AG08395 (cell line): ENCODE data around the gene TMEM175.
A peak's percentile ranks its signal among the peaks of the same experiment; 100 is the strongest.

Source experiments
- DNase-seq: peaks from one replicate; pipeline ENCODE4 v3.0.0; 2012; ENCODE audit warnings: mixed read lengths, low spot score

Gene TMEM175, protein sequence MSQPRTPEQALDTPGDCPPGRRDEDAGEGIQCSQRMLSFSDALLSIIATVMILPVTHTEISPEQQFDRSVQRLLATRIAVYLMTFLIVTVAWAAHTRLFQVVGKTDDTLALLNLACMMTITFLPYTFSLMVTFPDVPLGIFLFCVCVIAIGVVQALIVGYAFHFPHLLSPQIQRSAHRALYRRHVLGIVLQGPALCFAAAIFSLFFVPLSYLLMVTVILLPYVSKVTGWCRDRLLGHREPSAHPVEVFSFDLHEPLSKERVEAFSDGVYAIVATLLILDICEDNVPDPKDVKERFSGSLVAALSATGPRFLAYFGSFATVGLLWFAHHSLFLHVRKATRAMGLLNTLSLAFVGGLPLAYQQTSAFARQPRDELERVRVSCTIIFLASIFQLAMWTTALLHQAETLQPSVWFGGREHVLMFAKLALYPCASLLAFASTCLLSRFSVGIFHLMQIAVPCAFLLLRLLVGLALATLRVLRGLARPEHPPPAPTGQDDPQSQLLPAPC

GRCh38 chr4:931960-932712, at the start of gene TMEM175, which contains the start of gene GAK:
TSS of gene TMEM175 (plus strand) at chr4:932460. CDS start at chr4:947740, 15,280 bp downstream.
TSS of gene GAK (minus strand) at chr4:932316. CDS start at chr4:932187, 129 bp downstream.
- peak; percentile 100 for DNase-seq

DNA sequence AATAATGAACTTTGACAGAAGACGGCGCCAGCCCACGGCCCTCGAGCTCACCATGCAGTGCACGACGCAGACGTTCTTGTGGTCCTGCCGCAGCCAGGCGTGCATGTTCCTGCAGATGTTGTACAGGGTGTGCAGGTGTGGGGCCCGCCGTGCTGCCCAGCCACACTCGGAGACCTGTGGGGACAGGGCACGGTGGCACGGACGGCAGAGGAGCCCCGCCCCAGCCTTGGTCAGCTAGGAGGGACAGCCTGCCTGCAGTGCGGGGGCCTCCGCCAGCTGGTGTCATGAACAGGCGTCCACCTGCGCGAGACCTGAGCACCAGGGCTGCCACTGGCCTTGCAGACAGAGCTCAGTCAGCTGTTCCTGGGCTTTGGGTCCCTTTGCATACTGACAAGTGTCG, 49.6 kb upstream of the TMEM175 start:
- no peak for DNase-seq

DNA sequence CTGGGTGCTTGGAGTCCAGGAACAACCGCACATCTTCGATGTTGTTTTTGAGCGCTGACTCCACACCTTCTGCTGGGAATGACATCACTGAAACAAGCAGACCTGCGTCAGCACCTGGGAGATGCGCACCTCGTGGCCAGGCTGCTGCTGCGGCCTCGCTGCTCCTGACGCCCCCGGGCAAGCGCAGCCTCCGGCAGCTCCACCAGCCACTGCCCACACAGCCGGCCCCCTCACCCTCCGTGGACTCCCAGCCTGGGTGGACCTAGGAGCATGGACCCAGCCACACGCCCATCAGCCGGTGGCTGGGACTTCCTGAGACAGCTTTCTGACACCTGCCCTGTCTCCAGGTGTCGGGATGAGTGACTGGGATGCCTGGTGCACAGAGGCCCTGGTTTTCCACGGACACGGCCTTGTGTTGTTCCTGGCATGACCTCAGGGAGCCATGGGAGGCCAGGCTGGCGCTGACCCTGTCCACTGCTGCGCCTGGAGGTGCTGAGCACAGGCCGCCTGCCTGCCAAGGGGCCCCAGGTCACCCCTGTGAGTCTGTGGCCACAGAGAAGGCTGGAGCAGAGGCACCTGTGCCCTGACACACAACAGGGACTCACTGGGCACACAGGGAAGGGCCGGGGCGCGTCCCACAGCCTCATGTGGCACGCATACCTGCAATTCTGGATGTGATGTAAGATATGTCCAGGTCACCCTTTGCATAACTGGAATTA, 48.7 kb upstream of the TMEM175 start:
- DNase-seq: no peak

DNA sequence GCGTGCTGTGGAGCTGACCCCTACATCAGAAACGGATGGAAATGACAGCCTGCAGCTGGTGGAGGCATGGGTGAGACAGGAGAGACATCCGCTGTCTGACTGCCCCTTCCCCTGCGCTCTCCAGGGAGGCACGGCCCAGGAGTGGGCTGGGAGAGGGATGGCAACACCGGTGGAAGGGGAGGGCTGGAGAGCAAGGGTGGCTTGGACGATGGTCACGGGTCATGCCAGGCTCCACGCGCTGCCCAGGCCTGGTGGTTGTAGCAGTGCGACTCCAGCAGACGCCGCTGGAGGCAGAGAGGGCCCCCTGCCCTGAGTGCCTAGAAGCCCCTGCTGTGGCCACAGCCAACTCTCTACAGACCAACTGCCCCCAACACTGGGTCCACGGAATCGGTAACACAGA, 48.0 kb upstream of the TMEM175 start:
- DNase-seq: no peak

DNA sequence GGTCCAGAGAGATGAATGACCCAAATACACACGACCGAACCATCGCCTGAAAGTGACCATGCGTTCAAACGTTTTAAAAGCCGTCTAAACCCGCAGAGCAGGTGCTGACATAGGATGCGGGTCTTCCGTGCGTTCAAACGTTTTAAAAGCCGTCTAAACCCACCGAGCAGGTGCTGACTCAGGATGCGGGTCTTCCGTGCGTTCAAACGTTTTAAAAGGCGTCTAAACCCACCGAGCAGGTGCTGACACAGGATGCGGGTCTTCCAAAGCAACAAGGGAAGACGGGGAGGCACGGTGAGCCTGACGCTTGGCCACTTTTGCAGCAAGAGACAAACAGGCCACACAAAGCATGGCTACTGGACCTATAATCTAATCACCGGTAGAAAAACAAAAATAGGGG, 47.4 kb upstream of the TMEM175 start:
- no peak for DNase-seq

DNA sequence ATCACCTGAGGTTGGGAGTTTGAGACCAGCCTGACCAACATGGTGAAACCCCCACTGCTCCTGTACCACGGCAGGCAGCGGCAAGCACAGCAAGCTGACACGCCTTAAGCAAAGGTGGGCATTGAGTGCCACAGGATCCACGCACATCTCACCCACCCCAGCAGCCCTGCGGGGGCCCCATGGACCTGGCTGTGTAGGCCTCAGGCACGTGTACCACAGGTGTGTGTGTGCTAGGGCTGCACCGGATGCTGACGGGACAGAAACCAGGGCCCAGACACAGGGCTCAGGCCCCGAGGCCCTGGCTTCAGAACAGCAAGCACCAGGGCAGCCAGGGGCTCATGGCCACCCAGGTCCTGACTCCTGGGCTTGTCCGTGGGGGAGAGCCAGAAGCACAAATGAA, 46.9 kb upstream of the TMEM175 start:
- DNase-seq: no peak

- no peak for DNase-seq
Observed at GRCh38 chr4:886244-886643, 46.0 kb upstream of the TMEM175 start.

DNA sequence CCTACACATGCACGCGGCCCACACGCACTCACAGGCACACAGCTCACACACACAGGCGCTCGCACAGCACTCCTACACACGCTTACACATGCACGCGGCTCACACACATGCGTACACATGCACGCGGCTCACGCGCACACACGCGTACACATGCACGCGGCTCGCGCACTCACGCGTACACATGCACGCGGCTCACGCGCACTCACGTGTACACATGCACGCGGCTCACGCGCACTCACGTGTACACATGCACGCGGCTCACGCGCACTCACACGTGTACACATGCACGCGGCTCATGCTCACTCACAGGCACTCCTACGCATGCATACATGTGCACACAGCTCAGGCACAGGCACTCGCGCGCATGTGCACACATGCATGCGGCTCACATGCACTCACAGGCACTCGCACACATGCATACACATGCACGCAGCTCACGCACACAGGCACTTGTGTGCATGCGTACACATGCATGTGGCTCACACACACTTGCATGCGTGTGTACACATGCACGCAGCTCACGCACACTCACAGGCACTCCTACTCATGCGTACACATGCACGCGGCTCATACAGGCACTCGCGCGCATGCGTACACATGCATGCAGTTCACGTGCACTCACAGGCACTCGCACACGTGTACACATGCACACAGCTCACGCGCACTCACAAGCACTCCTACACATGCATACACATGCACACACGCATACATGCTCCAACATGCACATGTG, 45.1 kb upstream of the TMEM175 start:
- no peak for DNase-seq

- DNase-seq: no peak
Observed at GRCh38 chr4:888029-888428, 44.2 kb upstream of the TMEM175 start.

- no peak for DNase-seq
Observed at GRCh38 chr4:889516-889915, 42.7 kb upstream of the TMEM175 start.

DNA sequence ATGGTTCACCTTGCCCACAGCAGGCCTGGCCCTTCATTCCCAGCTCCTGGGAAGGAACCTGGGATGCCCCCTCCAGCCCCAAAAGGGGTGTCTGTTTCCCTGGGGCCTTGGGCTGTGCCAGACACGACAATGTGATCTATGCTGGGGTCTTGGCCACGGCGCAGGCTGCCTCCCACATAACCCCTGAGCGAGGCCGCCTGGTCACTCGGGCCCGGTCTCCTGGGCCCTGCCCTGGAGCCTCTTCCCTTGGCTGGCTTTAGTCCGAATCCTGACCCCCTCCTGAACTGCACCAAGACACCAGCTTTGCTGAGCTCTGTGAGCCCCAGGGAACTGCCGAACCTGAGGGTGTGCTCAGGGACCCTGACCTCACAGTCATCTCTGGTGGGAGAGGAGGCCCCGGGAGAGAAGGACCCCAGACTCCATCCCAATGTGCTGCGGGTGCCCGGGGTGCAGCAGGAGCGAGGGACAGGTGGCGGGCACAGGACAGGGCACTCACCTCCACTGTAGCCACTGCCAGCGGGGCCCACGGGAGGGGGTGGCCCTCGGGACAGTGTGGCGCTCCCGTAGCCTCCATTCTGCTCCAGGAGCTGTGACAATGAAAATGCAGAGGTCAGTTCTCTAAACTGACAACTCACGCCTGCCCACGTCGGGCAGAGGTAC, 42.1 kb upstream of the TMEM175 start:
- DNase-seq: no peak

DNA sequence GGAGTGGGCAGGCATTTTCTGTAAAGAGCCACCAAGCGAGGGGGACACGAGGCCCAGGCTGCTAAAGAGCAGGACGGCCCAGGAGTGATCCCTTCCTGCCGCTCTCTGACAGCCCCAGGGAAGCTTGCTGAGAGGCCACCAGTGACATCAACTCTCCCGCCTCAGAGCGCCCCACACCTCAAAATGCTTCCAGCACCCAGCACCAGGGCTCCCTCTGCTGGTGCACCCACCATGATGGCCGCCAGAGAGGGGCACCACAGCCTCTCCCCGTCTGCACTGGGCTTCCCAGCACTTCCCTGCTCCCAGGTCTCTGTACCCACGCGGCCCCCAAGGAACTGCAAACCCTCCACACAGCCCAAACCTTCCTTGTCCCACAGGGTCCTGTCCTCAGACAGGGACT, 40.5 kb upstream of the TMEM175 start:
- no peak for DNase-seq

GRCh38 chr4:892780-893179, 39.5 kb upstream of the TMEM175 start:
- DNase-seq: no peak

DNA sequence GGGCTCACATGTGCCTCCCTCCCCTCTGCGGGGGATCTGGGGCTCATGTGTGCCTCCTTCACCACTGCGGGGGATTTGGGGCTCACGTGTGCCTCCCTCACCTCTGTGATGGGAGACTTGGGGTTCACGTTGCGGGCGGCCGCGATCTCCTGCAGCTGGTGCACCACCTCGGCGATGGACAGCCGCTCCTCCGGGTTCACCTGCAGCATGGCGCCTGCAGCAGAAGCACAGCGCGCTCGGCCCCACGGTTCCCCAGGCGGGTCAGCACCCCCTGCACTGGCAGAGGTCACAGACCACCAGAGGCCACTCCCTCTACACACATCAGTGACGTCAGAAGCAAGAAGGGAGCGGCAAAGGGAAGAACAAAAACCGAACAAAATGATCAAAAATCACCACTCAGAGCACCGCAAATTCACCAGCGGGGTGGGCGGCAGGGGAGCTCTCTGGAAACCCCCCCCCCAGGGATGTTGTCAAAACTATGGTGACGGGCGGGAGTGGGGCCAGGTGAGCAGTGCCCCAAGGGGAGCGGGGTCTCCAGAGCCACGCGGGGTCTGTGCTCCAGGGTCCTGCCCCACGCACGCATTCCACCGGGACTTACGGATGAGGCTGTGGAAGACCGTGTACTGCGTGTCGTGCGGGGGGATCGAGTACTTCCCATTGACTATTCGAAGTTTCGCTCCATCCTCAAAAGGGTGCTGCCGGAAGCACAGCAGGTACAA, 38.8 kb upstream of the TMEM175 start:
- no peak for DNase-seq

DNA sequence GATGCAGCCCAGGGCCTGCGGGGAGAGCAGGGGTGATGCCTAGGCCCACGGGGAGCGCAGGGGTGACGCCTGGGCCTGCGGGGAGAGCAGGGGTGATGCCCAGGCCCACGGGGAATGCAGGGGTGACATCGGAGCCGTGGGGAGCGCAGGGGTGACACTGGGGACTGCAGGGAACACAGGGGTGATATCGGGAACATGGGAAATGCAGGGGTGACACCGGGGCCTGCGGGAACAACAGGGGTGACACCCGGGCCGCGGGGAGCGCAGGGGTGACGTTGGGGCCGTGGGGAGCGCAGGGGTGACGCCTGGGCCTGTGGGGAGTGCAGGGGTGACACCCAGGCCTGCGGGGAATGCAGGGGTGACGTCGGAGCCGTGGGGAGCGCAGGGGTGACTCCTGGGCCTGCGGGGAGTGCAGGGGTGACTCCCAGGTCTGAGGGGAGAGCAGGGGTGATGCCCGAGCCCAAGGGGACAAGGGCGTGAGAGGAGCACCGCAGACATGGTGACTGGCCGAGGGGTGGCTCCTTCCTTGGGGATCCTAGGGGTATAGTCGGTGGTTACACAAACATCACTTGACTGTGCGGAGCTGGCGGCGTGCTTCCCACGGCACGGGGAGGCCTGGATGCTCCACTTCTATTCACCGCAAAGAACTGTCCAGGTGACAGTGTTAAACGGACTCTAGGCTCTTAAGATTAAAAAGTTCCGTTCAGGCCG, 38.1 kb upstream of the TMEM175 start:
- no peak for DNase-seq

DNA sequence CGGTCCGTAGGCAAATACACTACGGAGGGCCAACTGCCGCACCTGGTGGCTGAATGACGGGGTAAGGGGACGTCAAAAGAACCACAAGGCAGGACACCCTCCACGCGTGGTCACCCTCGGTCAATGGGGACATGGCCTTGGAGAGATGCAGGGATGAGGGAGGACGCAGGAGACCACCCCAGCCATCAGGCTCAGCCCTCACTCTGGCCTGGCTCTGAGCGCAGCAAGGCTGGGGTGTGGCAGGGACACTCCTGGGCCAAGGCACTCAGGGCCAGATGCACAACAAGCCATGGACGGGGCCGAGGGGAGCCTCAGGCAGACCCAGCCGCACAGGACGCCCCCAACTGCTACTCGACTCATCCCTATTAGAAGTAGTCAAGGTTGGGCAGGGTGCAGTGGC, 36.7 kb upstream of the TMEM175 start:
- DNase-seq: no peak

DNA sequence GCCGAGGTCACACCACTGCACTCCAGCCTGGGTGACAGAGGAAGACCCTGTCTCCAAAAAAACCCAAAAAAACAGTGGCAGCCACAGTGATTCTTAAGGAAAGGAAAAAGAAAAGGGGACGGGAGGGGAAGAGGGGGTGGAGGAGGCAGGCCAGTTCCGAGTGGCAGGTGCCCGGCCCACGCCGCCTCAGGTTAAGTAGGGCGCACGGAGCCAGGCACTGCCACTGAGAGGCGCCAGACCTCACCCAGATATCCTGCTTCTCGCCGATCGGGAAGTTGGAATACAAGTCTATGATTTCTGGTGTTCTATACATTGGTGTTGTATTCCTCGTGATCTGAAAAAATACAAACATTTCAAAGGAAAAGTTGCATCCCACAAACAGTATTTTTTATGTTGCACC, 36.0 kb upstream of the TMEM175 start:
- no peak for DNase-seq

- DNase-seq: no peak
Observed at GRCh38 chr4:896630-897029, 35.6 kb upstream of the TMEM175 start.

DNA sequence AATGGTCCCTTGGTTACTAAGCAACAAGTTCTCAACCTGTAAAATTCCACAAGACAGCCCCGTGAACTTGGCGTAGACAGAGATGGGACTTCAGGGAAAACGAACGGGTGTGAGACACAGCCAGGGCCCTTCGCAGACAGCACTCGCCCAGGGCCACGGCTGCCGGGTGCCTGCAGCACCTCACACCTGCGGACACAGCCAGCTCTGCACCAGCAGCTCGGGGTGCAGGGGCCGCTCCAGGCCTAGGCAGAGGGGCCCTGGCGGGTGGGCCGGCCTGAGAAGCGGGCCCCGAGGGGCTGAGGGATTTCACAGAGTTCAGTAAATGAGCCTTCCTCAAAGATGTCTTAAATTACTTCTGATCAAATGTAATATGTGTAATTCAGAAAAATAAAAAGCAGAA, 34.1 kb upstream of the TMEM175 start:
- DNase-seq: no peak
